HG02759 (cell line): ENCODE measurements around the gene EXT2.

Source experiments
- ATAC-seq: cut with Tn5 transposase; IDR thresholded peaks from one replicate; pipeline ENCODE4 v1.9.1; 2021; ENCODE audit warnings: mild to moderate bottlenecking, moderate library complexity; ENCODE audit not compliant: unreplicated experiment

The EXT2 gene

DNA sequence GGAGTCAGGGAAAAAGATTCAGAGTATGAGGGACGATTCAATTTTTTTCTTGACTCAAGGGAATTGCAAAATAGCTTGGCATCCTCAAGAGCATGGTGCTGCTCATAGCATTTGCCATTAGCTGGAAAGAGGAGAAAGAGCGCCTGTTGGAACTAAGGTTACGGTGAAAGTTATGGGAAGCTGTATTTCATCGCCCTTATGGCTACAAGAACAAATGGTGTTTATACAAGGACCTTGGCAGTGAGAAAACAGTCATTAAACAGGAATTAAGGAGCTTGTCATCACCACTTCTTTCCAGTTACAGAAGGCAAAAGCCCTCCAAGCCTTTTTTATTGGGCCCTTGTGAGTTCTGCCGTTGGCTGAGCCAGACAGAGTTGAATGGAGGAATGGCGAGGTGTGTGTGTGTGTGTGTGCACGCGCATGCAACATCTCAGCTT lies 140.3 kb downstream of the EXT2 start:
- no peak for ATAC-seq

DNA sequence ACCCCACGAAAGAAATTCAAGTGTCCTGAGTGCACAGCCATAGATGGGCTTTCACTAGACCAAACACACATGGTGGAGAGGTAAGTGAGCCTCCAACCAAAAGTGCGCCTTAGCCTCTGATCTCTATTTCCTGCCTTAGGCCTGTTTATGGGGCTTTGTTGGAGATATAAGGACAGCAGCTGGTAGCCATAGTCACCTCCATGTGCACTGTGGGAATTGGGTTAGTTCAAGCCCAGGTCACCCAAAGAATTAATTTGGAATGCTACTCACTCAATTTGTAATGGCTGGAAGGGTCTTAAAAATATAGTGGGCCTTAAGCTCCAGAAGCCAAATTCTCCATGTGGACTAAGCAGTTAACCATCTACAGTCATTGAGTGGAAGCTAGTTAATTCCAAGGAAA lies 140.8 kb downstream of the EXT2 start:
- no peak for ATAC-seq

DNA sequence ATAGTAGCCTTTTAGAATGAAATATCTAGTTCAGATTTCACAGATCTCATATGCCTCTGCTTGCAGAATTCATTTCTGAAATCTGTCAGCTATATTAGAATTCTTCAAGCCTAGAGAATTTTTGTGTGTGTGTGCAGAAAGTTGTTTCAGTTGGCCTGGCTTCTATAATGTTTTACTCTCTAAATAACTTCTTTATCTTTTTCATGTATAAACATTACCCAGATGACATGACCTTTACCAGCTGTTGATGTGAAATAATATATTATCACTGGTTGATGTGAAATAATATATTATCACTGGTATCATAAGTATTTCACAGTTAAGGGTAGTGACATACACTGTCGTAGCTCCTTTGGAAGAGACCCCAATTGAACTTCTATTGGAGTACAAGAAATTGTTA lies 141.7 kb downstream of the EXT2 start:
- ATAC-seq: no peak

DNA sequence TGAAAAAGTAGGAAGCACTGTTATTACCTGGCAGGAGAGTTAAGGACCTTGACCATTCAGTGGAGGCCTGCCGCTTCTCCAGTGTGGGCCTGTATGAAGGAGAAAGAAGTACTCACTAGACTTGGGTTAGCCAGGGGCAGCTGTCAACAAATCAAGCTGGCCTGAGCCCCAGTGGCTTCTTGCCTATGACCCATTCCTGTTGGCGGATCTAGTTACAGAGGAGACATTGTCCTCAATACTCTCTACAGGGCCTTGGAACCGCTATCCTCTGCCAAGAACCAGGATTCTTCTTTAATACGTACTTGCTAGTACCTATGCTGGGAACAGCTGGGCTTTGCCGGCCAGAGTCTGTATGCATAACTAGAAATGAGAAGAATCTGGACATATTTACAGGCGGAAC lies 146.4 kb downstream of the EXT2 start:
- ATAC-seq: no peak

DNA sequence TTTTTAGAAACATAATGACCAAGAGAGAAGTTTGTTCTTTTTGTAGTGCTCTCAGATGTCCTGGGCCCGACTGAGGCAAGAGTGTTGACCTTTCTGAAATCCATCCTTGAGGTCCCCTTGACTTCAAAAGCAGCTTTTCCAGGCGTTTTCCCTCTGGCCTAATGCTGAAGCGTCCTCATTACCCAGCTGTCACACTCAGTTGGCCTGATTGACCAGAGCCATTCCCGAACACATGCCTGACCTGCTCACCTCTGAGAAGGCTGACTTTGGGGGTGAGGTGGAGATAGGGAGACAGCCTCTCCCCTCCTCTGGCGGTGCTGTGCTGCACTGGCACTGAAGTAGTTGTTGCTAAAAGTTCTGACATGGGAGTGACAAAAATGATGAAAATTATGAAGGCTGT lies 147.6 kb downstream of the EXT2 start:
- ATAC-seq: no peak

DNA sequence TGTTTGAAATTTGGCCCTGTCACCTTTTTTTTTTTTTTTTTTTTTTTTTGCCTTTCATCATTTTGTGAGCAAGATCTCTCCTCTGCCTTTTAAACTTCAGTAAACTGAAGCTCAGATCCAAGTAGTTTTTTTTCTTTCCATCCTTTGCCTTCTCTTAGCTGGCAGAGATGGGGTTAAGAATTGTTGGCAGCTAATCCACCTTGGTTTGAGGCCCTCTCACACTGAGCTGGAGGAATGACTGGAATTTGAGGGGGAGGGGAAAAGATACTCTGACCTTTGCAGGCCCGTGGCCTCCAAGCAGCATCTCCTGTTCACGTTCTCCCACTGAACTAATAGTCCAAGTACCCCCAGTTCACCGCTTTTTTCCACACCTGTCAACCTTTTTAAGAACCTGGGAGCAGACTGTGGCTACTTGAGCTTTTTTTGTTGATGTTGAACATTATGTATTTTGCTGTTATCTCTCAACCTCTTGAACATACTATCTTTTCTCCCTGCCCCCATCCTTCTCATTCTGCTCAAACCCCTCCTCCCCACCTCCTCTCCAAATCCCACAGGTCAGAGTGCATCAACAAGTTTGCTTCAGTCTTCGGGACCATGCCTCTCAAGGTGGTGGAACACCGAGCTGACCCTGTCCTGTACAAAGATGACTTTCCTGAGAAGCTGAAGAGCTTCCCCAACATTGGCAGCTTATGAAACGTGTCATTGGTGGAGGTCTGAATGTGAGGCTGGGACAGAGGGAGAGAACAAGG lies 148.3 kb downstream of the EXT2 start:
- ATAC-seq: no peak

DNA sequence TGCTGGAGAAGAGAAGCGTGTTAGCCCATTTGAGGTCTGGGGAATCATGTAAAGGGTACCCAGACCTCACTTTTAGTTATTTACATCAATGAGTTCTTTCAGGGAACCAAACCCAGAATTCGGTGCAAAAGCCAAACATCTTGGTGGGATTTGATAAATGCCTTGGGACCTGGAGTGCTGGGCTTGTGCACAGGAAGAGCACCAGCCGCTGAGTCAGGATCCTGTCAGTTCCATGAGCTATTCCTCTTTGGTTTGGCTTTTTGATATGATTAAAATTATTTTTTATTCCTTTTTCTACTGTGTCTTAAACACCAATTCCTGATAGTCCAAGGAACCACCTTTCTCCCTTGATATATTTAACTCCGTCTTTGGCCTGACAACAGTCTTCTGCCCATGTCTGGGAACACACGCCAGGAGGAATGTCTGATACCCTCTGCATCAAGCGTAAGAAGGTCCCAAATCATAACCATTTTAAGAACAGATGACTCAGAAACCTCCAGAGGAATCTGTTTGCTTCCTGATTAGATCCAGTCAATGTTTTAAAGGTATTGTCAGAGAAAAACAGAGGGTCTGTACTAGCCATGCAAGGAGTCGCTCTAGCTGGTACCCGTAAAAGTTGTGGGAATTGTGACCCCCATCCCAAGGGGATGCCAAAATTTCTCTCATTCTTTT lies 149.3 kb downstream of the EXT2 start:
- no peak for ATAC-seq

DNA sequence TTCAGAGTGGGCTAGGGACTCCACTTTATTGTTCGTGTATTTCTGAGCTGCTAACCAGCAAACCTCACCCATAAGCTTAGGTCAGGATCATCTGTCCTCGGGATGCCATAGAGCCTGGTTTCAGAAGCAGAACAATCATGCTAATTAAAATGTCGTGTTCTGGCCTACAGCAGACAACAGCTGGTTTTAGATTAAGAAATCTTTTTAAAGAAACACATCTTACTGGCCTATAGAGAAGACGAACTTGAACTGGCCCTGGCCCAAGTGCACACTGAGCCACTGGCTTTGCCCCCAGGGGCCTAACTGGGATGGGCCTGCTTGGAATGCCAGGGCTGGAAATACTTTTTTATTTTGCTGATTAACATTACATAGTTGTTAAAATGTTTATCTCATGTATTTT lies 151.2 kb downstream of the EXT2 start:
- ATAC-seq: no peak

DNA sequence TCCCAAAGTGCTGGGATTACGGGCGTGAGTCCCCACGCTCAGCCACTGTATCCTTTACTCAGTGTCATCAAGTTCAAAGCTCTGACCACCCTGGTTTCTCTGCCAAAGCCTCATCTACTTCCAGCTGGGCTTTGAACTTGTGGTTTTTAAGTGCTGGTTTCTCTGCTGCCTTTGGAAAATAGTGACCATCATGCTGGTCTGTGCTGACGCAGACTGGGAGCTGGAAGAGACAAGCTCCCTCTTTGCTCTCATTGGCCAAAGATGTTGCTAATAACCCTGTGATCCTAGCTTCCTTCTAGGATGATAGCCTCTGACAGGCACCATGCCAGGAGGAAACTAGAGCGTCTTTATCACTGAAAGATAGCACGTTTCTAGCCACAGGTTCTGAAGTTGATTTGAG lies 152.0 kb downstream of the EXT2 start:
- no peak for ATAC-seq

DNA sequence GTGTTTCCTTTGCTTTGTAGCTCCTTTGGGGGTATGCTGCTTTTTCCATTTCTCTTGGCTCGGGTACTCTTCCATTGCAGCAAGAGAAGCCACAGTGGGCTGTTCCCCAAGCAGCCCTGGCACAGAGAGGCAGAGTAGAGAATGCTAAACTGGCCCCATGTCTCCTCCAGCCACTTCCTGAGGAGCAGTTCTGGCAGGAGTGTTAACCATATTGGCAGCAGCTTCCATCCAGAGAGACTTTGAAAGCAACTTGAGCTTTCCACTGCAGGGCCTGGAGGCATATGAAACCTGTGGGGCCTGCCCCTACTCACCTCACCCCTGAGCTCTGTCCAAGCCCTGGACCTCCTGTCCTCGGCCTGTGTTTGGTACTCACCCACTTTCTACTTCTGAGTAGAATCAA lies 152.6 kb downstream of the EXT2 start:
- no peak for ATAC-seq

DNA sequence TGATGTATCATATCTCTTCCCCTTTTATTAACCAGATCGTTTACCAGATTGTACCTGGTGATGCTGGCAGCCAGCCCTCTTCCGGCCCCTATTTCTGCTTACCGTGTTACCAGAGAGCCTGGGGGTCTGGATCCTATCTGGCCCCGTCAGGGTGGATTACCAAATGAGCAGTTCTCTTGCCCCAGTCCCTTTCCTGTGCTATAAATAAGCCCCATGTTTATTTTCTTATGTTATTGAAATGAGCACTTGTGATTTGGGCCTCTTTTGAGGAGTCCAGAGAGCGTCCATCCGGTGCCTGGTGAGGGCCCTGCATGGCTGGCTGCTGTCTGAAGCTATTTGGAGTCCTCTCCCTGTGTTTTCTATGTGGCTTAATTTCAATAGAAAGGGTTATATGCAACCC lies 154.9 kb downstream of the EXT2 start:
- ATAC-seq: no peak

DNA sequence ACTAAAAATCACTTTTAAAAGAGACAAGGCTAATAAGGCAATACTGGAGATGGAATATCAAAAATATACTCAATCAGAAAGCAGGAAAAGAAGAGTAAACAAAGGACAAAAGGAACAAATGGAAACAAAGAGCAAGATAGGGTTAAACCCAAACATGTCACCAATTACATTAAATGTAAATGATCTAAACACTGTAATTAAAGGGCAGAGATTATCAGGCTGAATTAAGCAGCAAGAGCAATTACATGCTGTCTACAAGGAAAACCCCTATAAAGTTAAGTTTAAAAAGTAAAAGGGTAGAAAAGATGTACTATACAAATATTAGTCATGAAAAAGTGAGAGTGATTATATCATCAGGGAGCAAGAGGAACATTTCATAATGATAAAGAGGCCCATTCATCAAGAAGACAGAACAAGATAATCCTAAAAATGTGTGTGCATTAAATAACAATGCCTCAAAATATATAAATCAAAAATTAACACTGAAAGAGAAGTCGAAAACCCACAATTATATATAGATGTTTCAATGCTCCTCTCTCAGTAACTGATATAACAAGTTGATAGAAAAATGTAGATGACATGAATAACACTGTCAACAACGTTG lies 157.6 kb downstream of the EXT2 start:
- ATAC-seq: no peak

DNA sequence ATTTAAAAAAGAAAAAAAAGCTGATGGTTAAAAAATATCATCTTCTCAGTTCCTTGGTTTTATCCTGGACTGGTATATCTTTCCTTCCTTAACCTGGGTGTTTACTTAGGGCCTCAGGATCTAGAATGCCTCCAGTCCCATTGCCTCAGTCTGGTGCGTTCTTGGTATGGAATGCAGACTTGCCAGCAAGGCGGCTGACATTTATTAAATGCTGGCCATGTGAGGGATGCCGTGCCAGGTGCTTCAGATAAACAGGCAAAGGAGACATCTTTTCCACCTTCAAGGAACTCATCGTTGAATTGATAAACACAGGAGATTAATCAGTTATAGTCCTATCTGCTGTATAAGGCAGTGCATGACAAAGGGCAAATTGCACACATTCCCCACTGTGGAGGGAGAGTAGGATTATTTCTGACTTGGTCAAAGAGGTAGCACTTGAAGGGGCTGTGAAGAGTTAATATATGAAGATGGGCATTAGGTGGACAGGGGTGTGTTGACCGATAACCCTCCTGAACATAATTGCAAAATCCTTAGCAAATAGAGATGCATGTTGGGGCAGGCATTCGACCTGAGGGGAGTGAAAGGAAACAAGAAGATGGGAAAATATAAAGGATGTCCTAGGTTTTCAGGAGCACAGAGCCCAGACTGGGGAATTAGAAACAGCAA lies 160.1 kb downstream of the EXT2 start:
- ATAC-seq: no peak

DNA sequence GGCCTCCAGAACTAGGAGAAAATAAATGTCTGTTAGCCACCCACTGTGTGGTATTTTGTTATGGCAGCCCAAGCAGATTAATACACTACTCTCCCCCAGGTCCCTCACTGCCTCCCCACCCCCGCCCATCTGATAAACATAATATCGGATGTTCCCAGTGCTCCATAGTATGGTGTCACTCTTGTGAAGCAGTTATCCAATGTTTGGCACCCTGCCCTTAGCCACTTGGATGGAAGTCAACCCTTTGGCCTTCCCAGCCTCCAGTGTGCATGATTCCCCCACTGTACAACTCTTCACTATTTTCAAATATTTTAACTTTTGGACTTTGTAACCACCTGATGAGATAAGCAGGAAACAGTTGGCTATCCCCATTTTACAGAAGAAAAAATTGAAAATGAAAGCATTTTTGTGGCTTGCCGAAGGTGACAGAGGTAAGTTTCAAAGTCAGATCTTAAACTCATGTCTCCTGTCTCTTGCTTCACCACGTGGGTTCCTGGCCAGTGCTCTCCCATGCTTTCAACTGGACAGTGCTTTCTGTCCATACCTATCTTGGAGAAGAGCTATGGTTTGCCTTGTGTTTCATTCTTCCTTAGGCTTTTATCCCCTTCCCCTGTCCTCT lies 161.3 kb downstream of the EXT2 start:
- ATAC-seq: no peak

DNA sequence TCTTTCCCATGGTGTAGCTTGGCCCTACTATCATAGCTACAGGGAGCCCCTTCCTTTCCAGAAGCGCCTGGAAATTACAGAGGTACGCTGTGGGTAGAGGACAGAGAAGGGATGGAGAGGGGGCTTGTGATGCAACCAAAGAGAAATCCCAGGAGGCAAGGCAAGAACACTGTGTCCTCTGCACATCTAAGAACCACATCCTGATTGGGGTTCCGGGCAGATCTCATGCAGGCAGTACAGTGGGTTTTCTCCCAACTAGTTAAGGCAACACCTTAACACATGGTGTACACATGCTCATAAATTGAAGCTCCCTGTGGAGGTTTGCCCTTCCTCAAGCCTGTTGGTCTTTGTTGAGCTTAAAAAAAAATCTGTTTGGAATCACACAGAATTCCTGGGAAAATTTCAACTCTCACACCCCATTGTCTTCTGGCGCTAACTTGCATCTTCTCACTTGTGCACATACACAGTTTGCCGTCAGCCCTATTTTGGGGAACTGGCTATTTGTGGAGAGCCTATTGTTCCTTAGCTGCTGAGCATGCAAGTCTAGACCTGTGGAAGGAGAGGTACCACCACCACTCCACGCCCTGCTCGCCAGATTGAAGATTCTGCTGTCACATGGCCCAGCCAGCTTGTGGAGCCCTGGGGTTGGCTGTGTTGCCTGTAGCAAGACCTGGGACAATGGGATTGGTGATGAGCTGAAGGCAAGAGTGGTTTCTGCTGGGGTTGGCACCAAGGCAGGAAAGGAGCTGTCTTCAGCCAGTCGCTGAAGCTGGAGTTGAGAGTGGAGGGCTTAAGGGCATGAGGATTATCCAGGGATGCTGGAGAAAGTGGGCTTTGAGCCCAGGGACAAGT lies 162.1 kb downstream of the EXT2 start:
- ATAC-seq: no peak

DNA sequence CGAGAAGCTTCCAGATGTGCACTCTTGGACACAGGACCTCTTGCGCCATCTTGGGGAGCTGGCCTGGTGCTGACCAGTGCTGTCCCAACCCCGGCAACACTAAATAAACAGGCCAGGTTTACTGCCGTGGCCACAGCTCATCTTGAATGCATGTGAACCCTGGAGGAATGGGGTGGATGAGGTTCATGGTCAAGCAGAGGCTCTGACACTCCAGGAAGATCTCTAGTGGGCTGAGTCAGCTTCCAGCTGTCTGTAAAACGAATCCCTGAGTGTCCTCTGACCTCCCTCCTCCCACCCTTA lies 162.7 kb downstream of the EXT2 start:
- ATAC-seq: no peak

DNA sequence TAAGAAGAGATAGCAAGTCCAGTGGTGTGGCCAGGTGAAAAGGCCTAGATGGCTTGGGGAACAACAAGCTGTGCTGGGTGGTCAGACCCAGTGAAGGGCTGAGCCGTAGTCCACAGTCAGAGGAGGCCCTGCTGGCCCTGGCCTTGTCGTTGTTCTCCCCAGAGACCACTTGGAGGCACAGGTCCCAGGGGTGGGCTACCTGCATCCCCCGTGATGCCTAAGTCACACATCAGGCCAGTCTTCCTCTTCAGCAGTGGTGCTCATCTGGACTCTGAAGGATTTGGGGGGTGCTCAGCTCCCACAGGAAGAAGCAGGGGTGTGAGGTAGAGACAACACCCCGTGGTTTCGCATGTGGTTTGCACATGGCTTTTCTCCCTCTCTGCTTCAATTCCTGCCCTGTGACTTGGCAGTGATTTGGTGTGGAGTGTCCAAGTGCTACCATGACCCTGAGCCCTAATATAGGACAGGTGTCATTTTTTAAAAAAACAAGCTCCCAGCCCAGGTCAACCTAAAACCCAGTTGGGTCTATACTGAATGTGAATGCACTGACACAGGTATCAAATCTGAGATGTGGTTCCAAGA lies 163.5 kb downstream of the EXT2 start:
- ATAC-seq: no peak

DNA sequence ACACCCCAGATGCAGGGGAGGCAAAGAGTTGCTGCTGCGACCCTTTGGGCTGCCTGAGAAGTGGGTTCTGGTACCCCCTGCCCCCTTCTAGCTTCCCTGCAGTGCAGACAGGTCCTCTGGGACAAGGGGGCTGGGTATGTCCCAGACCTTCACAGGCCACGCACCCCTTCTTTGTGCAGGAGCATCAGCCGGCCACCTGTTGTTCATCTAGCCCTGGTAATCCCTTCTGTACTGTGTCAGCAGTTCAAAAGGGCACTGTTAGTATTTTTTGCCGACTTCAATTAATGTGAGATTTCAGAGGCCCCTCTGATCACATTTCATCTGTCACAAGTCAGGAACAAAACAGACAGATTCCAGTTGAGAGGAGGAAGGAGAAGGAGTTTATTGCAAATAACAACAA lies 164.6 kb downstream of the EXT2 start:
- ATAC-seq: no peak

DNA sequence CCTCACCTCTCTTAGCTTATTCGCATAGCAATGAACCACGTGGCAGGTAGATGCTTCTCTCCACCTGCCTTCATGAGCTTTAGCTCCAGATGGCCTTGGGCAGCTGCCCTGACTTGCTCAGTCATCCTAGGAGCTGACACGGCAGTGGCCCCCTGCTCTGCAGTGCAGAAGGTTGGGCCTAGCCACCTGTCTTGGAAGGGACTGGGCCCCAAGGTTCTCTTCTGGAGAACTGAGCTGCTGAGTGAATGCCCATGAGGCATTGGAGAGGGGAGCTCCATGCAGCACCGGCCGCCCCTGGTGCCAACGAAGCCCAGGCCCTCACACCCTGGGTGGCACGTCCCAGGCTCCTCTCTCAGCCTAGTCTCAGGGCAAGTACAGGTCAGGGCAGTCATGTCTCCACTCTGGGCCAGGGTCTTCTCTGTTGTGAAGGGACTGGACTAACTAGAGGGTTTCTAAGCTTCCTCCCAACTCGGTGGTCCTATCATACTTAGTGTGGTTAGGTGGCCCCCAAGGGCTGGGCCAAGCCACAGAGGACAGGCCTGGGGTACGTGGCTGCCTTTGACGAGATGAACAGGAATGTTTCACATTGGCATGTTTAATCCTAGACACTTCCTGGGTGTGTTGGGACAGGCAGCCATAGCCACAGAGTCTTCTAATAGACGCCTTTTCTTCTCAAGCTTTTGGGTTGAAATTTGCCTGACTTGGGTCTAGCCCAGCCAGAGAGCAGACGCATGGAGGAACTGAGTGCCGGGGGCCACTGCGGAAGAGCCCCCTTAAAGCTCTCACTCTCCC lies 166.5 kb downstream of the EXT2 start:
- no peak for ATAC-seq
